ENCODE measurements around the gene ATP6V1B1. TPM values are rescaled to one million over a fixed set of nuclear protein-coding genes. Genes with fewer than 3 reads are reported as not detected.

The ATP6V1B1 gene
- total and polyA plus RNA-seq, 9 of the 15 experiments (the other 6 are each of a cell fraction or from before 2014, with no cell fraction given) = not detected

GRCh38 chr2:70939001-70939838 is 3.5 kb downstream of the ATP6V1B1 start (continued):
- TF ChIP-seq NKRF (IDR thresholded peaks at IDR 0.05; ENCODE audit: borderline replicate concordance) (no peak), PTTG1 (tag; IDR thresholded peaks at IDR 0.05; ENCODE audit: low read depth) (no peak), MEF2D (tag; conservative IDR thresholded peaks at IDR 0.05; ENCODE audit: low read depth) (no peak), ZNF740 (CRISPR knock-in tag; IDR thresholded peaks at IDR 0.05) (no peak), ZNF740 (tag; IDR thresholded peaks at IDR 0.05) (no peak), E2F8 (IDR thresholded peaks at IDR 0.05; ENCODE audit: low read depth, partially characterized antibody) (no peak), U2AF1 (optimal IDR thresholded peaks at IDR 0.05; ENCODE audit: low read depth, low read length) (no peak), SNAPC5 (CRISPR knock-in tag; IDR thresholded peaks at IDR 0.05) (no peak), ELK1 (CRISPR knock-in tag; IDR thresholded peaks at IDR 0.05) (no peak), ZNF586 (CRISPR knock-in tag; conservative IDR thresholded peaks at IDR 0.05) (no peak)
